Middle frontal gyrus (tissue), 1 donor: ENCODE data around the gene MRM3.
"Not testable (repeated sequence)": the region's sequence is repeated elsewhere in the genome, so short reads cannot be mapped to it uniquely, and the experiment has no call there.

Experiments used
- DNase-seq: peaks from one replicate; pipeline ENCODE4 v3.0.0-alpha.2; 2015; ENCODE audit warnings: low spot score; ENCODE audit errors: extremely low spot score

The MRM3 gene

GRCh38 chr17:823501-823902 lies 41.3 kb downstream of the MRM3 start:
- DNase-seq = no peak

- no peak for DNase-seq
These were observed 42.2 kb downstream of the MRM3 start for GRCh38 chr17:824378-824777.

GRCh38 chr17:825216-825615 lies 43.1 kb downstream of the MRM3 start:
- no peak for DNase-seq

- DNase-seq = no peak
These were observed 44.6 kb downstream of the MRM3 start for GRCh38 chr17:826778-827177.

- no peak for DNase-seq
These were observed 46.6 kb downstream of the MRM3 start for GRCh38 chr17:828761-829160.

GRCh38 chr17:829614-830013 lies 47.5 kb downstream of the MRM3 start:
- not testable (repeated sequence) for DNase-seq

GRCh38 chr17:830381-830780 lies 48.2 kb downstream of the MRM3 start:
- DNase-seq = no peak

- DNase-seq = no peak
These were observed 48.8 kb downstream of the MRM3 start for GRCh38 chr17:830950-831349.

GRCh38 chr17:834136-834535 lies 52.0 kb downstream of the MRM3 start:
- DNase-seq = no peak

GRCh38 chr17:835263-835662 lies 53.1 kb downstream of the MRM3 start:
- no peak for DNase-seq

GRCh38 chr17:835721-836120 lies 53.6 kb downstream of the MRM3 start:
- DNase-seq = not testable (repeated sequence)

GRCh38 chr17:836151-836550 lies 54.0 kb downstream of the MRM3 start:
- DNase-seq = no peak

- DNase-seq = no peak
These were observed 56.3 kb downstream of the MRM3 start for GRCh38 chr17:838486-838885.

- DNase-seq = no peak
These were observed 59.2 kb downstream of the MRM3 start for GRCh38 chr17:841313-841712.
